Nephron (organoid): ENCODE results near the gene BMAL1.
A peak's percentile ranks its signal among the peaks of the same experiment; 100 is the strongest.

Source experiments
- H3K27ac Mint-ChIP-seq, 3 experiments: 2 replicates each; pipeline ENCODE4 v1.8.0; 2020; ENCODE audit warnings: mixed read lengths in 3 of 3, mild to moderate bottlenecking in 2 of 3, moderate library complexity in 1 of 3
- H3K27me3 Mint-ChIP-seq: 2 replicates; pipeline ENCODE4 v1.8.0; 2021; ENCODE audit warnings: low read depth, mild to moderate bottlenecking, moderate library complexity, mixed read lengths
- H3K36me3 Mint-ChIP-seq: 2 replicates; pipeline ENCODE4 v1.8.0; 2020; ENCODE audit warnings: low read depth, mixed read lengths
- H3K4me1 Mint-ChIP-seq: 2 replicates; pipeline ENCODE4 v1.8.0; 2020; ENCODE audit warnings: mixed read lengths
- H3K4me3 Mint-ChIP-seq, 3 experiments: 2 replicates each; pipeline ENCODE4 v1.8.0; 2020; ENCODE audit warnings: mild to moderate bottlenecking in 3 of 3, mixed read lengths in 3 of 3, moderate library complexity in 2 of 3
- H3K9me3 Mint-ChIP-seq: 2 replicates; pipeline ENCODE4 v1.8.0; 2020; ENCODE audit warnings: mixed read lengths
- TF ChIP-seq, protein P1 (sequence below), 3 experiments: fragments of 200-600 bp; sonication (generic); IDR thresholded peaks; one replicate each; pipeline ENCODE4 v1.5.0; 2021; ENCODE audit warnings: antibody characterized with exemption in 3 of 3; ENCODE audit not compliant: unreplicated experiment in 3 of 3

The BMAL1 gene

DNA sequence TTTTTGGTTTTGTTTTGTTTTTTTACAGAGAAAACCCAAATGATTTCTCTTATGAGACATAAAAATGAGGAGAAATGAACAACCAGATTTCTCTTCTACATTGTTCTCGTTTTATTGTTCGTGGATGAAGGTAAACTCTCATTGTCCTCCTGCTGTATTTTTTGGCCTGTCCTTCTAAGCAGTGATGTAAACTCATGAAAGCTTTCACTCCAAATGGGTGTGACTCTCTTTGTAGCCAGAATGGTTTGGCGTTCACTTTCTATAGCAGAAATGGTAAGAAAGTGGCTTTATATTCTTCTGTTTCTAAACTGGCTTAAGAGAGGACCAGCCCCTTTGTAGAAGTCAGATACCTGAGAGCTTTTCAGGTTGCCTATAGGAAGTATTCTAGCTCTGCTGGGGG is 15.5 kb upstream of the BMAL1 start:
- TF ChIP-seq, protein P1, sequence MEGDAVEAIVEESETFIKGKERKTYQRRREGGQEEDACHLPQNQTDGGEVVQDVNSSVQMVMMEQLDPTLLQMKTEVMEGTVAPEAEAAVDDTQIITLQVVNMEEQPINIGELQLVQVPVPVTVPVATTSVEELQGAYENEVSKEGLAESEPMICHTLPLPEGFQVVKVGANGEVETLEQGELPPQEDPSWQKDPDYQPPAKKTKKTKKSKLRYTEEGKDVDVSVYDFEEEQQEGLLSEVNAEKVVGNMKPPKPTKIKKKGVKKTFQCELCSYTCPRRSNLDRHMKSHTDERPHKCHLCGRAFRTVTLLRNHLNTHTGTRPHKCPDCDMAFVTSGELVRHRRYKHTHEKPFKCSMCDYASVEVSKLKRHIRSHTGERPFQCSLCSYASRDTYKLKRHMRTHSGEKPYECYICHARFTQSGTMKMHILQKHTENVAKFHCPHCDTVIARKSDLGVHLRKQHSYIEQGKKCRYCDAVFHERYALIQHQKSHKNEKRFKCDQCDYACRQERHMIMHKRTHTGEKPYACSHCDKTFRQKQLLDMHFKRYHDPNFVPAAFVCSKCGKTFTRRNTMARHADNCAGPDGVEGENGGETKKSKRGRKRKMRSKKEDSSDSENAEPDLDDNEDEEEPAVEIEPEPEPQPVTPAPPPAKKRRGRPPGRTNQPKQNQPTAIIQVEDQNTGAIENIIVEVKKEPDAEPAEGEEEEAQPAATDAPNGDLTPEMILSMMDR (IDR thresholded peaks at IDR 0.05; ENCODE audit: unreplicated experiment in 3 of 3): no peak
- Mint-ChIP-seq H3K27me3 (peaks cover 48% of the 10 kb centered on the region), H3K9me3 (no peaks in the 10 kb centered on the region), H3K27ac (no peak overlapping the region), H3K4me1 (peaks cover 23% of the 10 kb centered on the region), H3K4me3 (no peak overlapping the region), H3K36me3 (no peaks in the 10 kb centered on the region)

DNA sequence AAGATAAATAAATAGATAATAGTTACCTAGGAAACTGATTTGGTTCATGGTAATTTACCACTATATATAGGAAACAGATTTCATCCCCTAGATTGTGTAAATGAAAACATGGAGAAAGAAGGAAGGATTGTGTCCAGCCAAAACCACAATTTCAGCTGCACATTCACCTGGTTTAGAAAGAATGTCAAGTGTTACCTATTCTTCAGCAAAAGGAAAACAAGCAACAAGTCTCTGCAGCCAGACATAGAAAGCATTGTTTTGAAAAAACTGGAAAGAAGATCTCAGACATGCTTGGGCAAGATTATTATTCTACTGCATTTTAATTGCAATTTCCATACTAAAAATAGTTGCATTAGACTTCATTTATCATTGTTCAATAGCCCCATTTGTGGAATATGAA is 8.8 kb upstream of the BMAL1 start:
- Mint-ChIP-seq H3K27me3 (peaks cover 75% of the 10 kb centered on the region), H3K9me3 (no peaks in the 10 kb centered on the region), H3K36me3 (no peaks in the 10 kb centered on the region), H3K4me3 (no peak overlapping the region), H3K4me1 (no peaks in the 10 kb centered on the region), H3K27ac (no peak overlapping the region)
- TF ChIP-seq, protein P1 (IDR thresholded peaks at IDR 0.05; ENCODE audit: unreplicated experiment in 3 of 3): no peak

DNA sequence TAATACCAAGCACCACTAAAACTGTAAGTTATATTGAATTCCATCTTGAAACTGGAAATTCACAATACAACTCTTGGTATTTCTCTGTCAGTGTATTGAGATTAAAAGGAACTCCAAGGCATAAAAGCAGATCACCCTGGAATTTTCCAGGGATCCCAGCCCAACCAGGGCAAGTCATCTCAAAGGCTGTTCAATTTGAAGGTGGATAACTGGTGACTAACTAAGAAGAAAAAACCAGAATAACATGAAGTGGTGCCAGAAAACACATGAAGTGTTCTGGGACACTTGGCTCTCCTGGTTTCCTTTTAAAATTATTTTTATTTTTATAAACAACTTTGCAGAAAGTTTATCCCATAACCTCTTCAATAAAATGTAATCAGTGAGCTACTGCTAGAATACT is 7.8 kb upstream of the BMAL1 start:
- Mint-ChIP-seq H3K27ac (no peak overlapping the region), H3K4me3 (no peak overlapping the region), H3K9me3 (no peaks in the 10 kb centered on the region), H3K27me3 (peaks cover 78% of the 10 kb centered on the region), H3K36me3 (no peaks in the 10 kb centered on the region), H3K4me1 (no peaks in the 10 kb centered on the region)
- TF ChIP-seq, protein P1 (IDR thresholded peaks at IDR 0.05; ENCODE audit: unreplicated experiment in 3 of 3): no peak

DNA sequence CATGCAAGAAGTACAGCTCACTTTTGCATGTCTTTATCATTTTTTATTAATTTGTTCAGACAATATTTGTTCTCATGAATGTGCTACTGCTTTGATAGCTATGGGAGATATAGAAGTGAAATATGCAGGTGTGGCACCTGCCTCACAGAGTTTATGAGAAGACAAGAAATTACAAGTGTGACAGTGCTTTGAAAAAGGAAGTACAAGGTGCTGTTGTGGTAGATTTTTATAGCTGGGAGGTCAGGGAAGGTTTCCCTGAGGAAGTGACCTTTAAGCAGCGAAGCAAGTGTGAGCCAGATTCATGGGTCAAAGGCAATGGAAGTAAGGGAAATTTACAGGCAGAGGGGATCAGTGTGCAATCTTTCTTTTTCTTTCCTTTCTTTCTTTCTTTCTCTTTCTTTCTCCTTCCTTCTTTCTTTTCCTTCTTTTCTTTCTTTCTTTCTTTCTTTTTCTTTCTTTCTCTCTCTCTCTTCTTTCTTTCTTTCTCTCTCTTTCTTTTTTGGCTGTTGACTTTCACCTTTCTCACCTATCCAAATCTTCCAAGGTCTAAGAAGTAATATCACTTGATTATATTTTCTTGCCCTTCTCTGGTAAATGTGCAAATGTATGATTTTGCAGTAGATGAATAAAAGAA is 6.4 kb upstream of the BMAL1 start:
- Mint-ChIP-seq H3K36me3 (no peaks in the 10 kb centered on the region), H3K4me3 (no peak overlapping the region), H3K27me3 (peaks cover 83% of the 10 kb centered on the region), H3K9me3 (no peaks in the 10 kb centered on the region), H3K27ac (no peak overlapping the region), H3K4me1 (no peaks in the 10 kb centered on the region)
- TF ChIP-seq, protein P1 (IDR thresholded peaks at IDR 0.05; ENCODE audit: unreplicated experiment in 3 of 3): no peak

DNA sequence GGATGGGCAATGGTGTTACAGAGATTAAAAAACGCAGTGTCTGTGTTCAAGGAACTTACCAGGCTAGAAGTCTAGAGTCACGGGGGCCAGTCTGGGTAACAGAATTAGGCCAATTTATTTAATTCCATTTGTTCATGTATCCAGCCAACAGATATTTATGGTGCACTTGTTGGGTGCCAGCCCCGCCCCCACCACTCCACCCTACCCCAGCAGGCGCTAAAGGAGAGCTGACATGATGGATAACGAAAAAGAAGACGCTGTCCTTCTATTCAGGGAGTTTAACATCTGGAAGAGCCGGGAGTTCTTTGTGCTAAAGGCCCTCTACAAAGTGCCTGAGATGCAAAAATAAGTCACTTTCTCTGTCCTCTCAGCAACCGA is 1.1 kb upstream of the BMAL1 start:
- Mint-ChIP-seq H3K9me3 (no peaks in the 10 kb centered on the region), H3K4me3 (peak overlapping the region; percentile 90 to 93 (median 90)), H3K36me3 (no peaks in the 10 kb centered on the region), H3K4me1 (peaks cover 12% of the 10 kb centered on the region), H3K27me3 (peaks cover 92% of the 10 kb centered on the region), H3K27ac (no peak overlapping the region)
- TF ChIP-seq, protein P1 (IDR thresholded peaks at IDR 0.05; ENCODE audit: unreplicated experiment in 3 of 3): no peak
